NCI-H82 (cell line): ENCODE measurements around the gene DLST.

Source experiments
- DNase-seq: peaks from one replicate; lab custom pipeline; 2025; lab: John Stamatoyannopoulos, UW

DLST gene

DNA sequence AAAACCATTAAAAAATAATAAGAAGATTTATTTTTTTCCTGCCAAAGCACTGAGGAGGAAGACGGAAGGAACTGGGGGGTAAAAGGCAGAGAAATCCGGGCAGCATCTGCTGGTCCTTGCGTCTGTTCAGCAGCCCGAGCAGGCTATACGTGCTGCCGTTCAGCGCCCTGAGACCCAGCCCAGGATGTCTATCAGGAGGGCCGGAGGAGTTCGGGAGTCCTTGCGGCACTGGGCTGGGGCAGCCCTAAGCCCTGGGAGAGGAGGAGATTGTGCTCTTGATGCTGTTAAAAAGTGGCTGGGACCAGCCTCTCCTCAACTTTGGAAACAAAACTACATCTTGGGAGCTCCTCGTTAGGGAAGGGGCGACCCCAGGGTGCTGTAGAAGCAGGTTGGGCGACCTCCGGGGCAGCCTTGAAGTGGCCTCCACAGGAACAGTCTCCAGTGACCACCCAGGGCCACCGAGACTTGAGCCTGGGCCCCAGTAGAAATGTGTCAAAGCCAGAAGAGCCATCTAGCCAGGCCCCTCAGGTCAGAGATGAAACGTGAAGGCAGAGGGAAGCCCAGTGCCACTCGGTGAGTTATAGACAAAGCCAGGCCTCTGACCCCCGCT is 59.3 kb downstream of the DLST start:
- no peak for DNase-seq

DNA sequence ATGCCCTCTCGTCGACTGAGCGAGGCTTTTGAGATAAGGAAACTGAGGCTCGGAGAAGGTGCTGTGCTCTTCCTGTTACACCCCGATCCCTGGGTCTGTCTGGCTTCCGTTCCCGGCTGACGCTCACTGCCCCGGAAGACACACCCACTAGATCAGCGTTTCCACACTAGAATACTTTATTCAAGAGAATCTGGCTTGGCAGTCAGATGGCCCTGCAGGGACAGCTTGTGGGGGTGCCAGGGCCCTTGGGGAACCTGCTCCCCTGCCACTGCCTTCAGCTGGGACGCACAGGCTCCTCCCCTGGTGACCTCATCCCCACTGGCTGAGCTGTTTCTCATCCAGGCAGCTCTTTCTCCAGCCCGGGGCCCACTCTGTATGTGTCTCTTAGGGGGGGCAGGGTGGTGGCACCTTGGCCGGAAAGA is 60.0 kb downstream of the DLST start:
- no peak for DNase-seq

DNA sequence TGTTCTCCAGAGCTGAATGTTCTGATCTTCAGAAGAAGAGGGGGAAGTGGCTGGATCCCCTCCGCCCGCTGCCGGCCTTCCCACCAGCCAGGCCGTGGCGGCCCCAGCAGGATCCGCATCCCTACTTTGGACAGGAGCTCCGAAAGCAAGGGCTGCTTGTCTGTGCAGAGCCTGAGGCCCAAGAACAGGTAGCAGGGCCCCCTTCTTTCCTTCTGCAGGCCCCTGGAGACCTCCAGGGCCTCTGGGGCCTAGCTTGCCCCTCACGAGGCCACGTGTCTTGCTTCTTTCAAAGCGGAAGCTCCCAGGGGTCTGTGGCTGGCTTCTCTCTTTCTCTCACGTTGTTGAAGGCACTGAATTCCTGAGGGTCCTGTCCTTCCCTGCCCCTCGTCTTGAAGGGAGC is 60.5 kb downstream of the DLST start:
- no peak for DNase-seq

DNA sequence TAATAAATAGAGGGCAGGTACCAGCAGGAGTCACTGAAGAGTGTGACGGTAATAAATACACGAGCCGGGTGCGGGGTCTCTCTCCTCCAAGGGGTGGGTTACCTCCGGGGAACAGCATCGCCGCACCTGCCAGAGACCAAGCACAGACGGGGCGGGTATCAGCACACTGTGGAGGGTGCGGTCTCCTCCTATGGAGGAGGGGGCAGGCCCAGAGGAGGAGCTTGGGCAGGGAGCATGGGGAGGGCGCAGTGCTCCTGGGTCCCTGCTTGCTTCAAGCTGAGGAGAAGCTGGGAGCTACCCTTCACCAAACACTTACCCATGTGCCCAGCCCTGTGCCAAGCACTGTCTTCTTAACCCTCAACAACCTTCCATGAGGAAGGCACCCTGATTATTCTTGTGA is 60.9 kb downstream of the DLST start:
- no peak for DNase-seq

DNA sequence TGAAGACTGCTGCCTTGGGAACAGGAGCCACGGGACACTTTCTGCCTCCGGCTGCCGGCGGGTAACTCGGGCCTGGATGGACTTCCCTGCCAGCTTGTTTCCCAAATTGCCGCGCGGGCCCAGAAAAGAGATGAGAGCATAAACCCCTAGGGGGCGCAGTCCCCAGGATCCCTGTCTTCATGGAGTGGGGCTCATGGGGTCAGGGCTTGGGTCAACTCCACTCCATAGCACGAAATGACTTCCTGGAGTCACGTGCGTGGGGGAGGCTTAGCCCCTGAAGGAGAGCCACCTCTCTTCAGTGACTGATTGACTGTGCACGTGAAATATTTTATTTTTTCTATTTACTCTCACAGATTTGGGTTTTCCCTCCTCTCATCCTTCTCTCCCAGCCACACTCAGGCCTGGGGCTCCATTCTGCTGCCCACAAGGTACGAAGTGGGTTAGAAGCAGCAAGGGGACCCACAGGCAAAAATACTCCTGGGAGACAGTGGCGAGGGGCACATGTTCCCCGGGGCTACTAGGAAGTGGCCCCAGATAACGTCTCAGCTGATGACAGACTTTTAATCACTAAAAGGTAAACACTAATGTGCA is 63.6 kb downstream of the DLST start:
- peak; percentile 61 for DNase-seq

DNA sequence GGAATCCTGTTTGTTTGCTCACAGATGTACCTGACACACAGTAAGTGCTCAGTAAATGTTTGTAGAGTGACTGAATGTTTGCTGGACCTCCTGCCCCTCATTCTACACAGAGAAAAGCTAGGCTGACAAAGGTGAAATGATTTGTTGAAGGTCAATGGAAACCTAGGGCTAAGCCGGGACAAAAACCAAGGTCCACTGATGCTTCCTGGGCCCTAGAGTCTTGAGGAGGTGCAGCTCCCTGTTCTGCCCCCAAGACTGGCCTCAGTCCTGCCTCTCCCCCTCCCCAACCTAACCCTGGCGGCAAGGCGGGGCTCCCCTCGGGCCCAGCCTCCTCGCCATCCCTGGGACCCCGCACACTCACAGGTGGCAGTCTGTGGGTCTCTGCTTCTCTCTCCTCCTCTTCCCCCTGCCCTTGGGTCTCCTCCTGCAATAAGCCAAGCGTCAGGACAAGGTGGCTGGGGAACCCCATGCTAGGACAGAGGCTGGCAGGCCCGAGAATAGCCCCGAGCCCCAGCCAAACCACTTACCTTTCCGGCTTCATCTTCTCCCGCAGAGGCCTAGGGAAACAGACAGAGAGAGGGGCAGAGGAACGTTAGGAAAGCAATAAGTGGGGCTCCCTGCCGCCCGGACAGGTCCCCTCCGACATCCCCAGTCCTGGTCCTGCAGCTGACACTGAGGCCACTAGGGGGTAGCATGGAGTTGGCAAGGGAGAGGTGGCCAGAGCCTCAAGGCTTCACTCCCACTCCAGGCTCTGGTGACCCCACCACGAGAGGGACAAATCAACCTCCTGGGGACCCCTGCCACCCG is 64.3 kb downstream of the DLST start:
- DNase-seq: peak; percentile 79

DNA sequence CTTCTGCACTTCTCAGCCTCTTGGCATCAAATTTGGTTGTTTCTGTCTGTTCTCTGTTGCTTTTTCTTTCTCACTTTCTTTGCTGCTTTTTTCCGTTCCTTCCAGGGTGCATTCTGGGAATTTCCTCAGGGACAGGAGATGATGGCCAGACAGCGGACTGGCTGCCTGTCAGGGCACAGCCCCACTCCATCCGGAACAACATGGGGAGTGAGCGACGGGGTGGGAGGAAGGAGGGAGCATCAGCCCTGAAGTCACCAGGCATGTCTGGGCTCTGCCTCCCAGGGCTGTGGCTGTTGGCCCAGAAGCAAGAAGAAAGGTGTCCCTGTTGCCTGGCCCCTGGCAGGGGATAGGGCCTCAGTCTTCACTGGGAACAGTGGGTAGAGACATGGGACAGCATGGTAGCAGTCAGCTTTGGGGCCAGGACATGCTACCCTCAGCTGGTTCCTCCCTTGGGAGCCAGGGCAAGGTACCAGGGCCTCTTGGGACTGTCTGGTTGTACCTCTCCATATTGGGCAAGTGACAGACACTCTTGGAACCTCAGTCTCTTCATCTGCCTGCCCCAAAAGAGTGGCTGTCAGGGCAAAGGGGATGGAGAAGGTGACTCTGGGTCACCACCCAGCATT is 65.1 kb downstream of the DLST start:
- DNase-seq: no peak

DNA sequence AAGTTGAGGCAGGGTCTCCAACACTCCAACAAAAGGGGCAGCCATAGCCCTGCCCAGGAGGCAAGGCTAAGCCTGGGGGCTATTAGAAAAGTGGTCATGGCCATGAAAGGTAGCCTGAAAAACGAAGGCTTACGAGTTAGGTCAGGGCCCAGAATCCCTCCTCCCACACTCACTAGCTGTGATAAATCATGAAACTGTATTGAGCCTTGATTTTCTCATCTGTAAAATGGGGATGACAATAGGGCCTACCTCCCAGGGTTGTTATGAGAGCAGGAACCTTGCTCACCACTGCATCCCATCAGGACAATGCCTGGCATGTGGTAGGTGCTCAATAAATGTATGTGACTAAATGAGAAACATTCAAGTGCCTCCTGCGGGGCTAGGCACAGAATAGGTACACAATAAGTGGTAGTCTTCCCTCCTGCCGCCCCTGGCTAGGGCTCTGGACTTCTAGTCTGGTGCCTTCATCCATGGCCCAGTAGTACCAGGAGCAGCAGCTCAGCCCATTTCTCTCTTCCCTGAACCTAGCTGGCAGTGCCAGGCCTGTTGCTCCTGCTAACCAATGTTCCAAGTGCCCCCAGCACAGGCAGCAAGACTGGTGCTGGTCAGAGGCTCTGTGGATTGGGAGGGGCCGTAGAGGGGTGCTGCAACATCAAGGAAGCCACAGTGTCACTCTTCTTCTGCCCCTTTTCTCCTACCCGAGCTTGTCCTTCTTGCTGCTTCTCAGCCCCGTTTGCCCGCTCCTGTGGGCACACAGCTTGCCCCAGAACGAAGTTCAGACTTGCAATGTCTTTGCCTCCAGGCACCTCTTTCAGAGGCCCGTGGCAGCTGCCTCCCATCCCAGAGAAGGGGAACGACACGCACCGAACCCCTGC is 65.9 kb downstream of the DLST start:
- DNase-seq: no peak

DNA sequence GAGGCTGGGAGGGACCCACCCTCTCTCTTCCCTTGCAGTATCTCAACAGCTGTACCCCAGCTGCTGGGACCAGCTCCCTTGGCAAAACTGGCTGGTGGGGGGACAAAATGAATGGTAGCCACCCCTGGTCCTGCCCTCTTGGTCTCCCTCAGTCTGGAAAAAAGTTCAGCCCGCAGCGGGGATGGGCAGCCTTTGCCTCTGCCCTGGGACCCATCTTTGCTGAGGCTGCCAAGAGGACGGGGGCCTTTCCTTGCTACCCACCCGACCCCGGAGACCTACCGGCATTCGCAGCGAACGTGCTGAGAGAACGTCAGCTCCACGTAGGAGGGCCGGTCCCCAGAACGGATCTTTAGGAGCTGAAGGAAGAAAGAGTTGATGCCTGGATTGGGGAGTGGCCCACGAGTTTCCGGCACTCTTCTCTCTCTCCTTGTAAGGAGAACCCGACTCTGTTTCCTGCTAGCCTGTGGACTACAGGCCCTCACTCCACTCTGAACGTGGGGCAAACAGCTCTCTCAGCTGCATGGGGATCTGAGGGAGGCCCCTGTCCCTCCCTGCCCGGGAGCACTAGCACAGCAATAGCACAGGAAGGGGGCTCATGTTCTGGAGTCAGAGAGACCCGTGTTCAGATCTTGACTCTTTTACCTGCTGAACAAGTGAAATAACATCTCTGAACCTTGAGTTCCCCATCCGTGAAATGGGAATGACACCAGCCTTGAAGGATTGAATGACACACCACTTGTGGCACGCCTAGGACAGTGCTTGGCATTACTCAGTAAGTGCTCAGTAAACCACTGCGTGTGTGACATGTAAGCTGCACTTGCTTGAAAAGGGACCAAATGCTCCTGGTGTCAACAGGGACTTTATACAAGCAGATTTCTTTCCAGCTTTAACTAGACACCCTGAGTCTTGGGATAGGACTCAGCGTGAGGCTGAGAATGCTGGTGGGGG is 66.8 kb downstream of the DLST start:
- no peak for DNase-seq

DNA sequence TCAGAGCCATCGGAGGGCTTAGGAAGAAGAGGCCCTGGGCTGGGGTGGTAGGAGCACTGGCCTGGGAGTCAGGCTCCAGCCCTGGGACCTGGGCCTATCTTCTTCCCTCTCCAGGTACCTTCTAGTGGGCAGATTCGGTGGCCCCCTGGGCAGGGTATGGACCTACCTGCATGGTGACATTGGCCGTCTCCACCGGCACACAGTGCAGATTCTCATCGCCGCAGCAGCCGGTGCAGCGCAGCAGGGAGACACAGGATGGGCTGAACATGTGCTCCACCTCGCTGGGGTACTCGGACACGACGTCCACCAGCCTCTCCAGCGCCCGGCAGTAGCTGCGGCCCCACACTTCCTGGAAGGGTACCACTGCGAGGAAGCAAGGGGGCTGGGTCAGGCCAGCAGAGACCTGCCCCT is 67.5 kb downstream of the DLST start:
- DNase-seq: no peak

DNA sequence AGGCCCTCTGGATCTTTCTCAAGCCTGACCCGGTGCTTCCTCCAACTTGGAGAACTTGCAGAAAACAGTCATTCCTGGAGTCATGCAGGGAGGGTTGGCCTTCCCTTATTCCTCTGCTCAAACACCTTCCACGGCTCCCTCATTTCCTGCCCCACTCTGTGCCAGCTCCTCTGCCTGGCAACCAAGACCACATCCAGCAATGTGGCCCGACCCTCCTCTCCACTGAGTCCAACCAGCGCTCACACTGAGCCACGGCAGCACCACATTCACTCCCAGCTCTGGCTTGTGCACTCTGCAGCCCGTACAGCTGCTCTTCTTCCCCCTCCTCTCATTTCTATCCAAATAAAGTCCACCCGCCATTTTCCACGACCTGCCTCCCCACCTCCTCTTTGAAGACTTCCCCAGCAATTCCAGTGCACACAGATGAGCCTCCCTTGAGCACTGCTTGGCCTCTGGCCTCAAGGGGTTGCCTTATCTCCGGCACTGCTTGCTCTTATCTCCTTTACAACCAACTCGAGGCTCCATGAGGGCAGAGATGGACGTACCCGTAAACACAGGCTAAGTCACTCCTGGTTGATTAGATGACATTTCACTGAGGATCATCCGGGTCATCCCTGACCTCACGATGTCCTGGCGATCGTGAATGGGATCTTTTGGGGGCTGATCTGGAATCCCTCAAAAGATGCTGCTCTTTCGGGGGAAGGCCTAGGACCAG is 68.3 kb downstream of the DLST start:
- DNase-seq: no peak

DNA sequence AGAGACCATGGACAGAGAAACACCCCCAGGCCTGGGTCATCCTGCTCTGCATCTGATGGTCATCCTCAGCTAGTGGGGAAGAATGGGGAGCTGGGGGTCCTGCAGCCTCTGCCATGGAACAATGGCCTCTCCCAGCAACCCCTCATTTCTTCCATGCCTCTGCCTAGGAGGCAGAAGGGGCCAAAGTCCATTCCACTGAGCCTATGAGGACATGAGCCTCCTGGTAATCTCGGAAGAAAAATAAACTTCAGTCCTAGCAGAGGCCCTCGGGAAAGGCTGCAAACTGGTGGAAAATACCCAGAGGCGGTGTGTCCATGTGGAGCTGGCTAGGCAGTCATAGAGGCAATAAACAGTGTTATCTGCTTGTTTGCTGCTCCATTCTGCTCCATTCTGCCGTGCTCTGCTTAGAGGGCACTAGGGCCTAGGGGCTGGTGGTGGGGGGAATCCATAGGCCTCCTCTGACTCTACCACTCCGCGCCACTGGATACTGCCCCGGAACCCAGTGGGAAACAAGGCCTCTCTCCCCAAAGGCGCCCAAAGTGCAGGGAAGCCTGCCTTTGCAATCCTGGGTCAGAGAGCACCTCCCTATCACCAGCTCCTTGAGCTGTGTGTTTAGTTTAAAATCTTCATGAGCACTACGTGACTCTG is 69.2 kb downstream of the DLST start:
- DNase-seq: no peak

DNA sequence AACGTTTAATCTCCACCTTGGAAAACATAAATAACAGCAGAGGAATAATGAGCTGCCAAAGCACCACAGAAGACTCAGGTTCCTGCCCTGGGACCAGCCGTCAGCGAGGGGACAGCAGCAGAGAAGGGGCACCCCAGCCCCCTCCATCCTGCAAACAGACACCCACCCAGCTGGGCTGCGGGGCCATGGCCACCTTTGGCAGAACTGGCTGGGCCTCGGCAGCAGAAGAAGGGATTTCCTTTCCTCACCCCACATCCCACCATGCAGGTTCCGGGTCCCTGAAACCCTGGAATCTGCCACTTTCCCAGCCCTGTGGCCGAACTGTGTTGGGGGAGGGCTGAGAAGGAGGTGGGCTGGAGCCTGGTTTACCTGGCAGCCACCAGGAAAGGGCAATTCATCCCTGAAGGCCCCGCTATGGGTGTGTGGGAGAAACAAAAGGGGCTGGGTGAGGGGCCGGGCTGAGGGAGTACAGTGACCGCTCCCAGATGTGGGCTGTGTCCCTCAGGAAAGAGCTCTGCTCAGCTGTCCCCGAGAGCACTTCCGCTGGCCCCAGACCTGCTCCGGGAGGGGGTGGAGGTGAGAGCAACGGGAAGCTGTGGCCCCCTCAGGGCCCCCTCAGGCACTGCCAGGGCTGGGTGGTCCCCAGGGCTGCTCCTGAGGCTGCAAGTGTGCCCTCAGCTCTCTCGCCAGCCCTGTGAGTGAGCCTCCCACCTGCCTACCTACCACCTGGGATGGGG is 69.9 kb downstream of the DLST start:
- no peak for DNase-seq

DNA sequence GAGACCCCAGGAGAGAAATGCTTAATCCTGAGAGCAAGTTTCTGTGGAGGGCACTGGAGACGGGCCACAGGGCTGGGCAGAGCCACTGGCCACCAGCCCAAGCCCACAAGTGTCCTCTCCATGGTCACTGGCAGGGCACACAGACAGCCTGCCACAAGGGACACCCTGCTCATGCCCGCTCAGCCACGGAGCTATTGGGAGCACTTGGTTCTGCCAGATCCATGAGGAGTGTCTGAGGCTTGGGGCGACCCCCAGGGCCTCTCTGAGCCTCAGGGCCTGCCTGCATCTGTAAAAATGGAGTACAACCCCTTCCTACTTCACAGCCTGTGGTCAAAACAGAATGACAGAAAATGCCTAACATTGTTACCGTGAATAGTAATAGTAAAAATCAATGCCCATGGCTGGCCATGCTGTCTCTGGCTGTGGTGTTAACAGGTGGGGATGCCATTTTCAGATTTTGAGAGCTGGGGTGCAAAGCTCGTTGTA is 70.5 kb downstream of the DLST start:
- no peak for DNase-seq

DNA sequence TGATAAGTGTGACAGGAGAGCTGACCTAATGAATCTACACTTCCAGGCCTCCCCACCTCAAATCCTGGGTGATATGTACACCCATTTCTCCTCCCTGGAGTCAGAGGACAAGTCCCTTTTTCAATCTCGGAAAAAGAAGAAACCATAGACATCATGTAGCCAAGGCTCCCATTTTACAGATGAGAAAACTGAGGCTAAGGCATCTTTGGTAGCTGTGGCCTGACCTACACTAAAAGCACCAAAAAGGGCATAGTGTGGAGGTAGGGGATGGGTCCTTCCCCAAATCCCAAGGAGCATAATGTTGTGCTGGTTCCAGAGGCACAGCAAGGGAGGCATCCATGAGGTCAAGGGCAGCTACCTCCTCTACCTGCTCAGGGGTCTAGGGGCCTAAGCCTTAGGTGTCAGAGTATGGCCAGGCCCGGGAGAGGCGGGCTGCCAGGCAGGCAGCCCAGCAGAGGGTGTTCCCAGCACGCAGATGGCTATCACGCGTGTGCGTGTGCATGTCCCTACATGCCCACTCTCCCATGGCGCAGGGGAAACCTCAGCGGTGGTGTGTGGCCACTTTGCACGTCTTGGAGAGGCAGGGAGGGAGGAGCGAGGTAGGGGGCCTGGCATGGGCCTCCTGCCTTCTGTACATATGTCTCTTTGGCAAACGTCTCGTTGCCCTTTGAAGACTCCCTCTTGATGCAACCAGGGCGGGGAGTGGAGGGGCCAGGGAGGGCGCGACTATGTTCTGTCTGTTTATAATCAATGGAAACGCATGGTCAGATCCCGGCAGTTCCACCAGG is 71.2 kb downstream of the DLST start:
- DNase-seq: no peak
